ENCODE results near the gene ZNF565. TPM values are rescaled to one million over a fixed set of nuclear protein-coding genes. Genes with fewer than 3 reads are reported as not detected.
A peak's percentile ranks its signal among the peaks of the same experiment; 100 is the strongest.

ZNF565 gene
- 1 to 10 TPM; 1.3 to 1.6 TPM for total RNA-seq

DNA sequence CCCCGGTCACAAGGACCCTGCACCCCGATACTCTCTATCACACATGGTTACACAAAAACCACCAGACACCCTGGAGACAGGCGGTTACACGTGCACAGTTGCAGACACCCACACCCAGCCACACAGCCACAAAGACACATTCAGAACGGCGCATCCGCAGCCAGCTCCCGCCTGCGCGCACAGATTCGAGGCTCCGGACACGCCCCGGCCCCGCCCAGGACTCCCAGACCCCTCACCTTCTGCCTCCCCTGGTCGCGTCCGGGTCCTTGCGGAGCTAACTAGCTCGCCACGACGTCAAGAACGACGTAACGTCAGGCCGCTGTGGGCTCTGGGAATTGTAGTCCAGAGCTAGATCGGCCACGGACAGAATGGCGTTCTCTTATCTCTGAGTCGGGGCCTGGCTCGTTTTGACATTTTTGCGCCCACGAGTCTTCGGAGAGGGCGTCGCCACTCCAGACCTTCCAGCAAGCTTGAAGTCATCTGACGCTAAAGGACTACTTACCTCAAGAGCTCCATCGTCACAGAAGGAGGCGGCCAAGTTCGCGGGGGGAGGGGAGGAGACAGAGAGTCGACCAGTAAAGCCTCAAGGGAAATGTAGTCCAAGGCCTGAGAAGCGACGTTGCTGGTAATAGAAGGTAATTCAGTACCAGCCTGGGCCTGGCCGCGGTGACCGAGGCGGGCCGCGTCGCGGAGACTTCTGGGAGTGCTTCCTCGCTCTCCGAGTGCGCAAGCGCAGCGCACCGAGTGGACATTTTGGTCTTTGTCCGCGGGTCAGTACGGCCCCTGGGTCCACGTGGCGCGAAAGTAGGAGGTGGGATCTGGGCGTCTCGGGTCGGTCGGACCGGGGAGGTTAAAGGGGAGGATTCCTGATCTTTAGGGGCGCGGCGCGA lies at the start of gene ZNF565, which contains the start of gene ZNF146:
Gene ZNF565 (minus strand): TSS at position 280 of the 890 bp plus-strand sequence. CDS start 12,680 bp downstream, outside the sequence.
Gene ZNF146 (plus strand): TSS at position 721 of the 890 bp plus-strand sequence. CDS start 21,335 bp downstream, outside the sequence.
- ATAC-seq (peak; percentile 89), DNase-seq (peak; percentile 99)
- no peaks in the 10 kb centered on the region for H3K27me3 Mint-ChIP-seq
- peaks cover 24% of the 10 kb centered on the region for H3K4me1 Mint-ChIP-seq (ENCODE audit: low read depth)
- H3K9me3 Mint-ChIP-seq = no peaks in the 10 kb centered on the region
- peaks cover 20% of the 10 kb centered on the region for H3K36me3 Mint-ChIP-seq (ENCODE audit: low read depth)
- no peak within 1 kb of the TSS for H3K27ac Mint-ChIP-seq
- intact Hi-C loops (cut with micrococcal nuclease) = no loop called here
- TF ChIP-seq, protein P1, sequence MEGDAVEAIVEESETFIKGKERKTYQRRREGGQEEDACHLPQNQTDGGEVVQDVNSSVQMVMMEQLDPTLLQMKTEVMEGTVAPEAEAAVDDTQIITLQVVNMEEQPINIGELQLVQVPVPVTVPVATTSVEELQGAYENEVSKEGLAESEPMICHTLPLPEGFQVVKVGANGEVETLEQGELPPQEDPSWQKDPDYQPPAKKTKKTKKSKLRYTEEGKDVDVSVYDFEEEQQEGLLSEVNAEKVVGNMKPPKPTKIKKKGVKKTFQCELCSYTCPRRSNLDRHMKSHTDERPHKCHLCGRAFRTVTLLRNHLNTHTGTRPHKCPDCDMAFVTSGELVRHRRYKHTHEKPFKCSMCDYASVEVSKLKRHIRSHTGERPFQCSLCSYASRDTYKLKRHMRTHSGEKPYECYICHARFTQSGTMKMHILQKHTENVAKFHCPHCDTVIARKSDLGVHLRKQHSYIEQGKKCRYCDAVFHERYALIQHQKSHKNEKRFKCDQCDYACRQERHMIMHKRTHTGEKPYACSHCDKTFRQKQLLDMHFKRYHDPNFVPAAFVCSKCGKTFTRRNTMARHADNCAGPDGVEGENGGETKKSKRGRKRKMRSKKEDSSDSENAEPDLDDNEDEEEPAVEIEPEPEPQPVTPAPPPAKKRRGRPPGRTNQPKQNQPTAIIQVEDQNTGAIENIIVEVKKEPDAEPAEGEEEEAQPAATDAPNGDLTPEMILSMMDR (IDR thresholded peaks at IDR 0.05) = no peak
- H3K4me3 Mint-ChIP-seq = no peak within 1 kb of the TSS
- POLR2A ChIA-PET = interaction anchor here (0.6 to 1.5 kb wide), 12 partner anchors 19 to 1478 kb away, joined by 3 to 5 read pairs (median 4); partner anchors contain the start of genes POLR2I, ZNF382 and ZNF566
- CTCF ChIA-PET = interaction anchor here (0.6 to 1.9 kb wide), 5 partner anchors 16 to 989 kb away, joined by 3 to 12 read pairs (median 3); partner anchors contain the start of gene ZNF345

DNA sequence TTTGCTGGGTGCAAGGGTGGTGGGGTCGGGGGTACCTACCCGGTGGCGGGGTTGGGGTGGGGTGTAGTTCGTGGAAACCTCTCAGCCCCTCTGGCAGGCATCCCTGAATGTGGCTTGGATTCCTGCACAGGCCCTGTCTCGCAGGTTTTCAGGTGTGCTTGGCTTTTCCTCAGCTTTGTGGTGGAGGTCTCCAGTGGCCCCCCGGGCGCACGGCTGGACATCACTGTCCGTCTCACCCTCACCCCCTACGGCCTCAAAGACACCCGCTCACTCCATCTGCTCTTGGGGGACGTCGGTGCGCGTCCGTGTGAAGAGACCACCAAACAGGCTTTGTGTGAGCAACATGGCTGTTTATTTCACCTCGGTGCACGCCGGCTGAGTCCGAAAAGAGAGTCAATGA lies 44.7 kb upstream of the ZNF565 start:
- Mint-ChIP-seq H3K27me3 (no peaks in the 10 kb centered on the region), H3K9me3 (peaks cover 24% of the 10 kb centered on the region), H3K4me1 (ENCODE audit: low read depth) (no peaks in the 10 kb centered on the region), H3K36me3 (ENCODE audit: low read depth) (peaks cover 12% of the 10 kb centered on the region), H3K4me3 (no peak overlapping the region), H3K27ac (no peak overlapping the region)
- intact Hi-C loops (cut with micrococcal nuclease) = no loop called here
- ATAC-seq (no peak), DNase-seq (no peak)
- POLR2A ChIA-PET = no interaction called here
- TF ChIP-seq, protein P1 (IDR thresholded peaks at IDR 0.05) = no peak
- CTCF ChIA-PET = no interaction called here

DNA sequence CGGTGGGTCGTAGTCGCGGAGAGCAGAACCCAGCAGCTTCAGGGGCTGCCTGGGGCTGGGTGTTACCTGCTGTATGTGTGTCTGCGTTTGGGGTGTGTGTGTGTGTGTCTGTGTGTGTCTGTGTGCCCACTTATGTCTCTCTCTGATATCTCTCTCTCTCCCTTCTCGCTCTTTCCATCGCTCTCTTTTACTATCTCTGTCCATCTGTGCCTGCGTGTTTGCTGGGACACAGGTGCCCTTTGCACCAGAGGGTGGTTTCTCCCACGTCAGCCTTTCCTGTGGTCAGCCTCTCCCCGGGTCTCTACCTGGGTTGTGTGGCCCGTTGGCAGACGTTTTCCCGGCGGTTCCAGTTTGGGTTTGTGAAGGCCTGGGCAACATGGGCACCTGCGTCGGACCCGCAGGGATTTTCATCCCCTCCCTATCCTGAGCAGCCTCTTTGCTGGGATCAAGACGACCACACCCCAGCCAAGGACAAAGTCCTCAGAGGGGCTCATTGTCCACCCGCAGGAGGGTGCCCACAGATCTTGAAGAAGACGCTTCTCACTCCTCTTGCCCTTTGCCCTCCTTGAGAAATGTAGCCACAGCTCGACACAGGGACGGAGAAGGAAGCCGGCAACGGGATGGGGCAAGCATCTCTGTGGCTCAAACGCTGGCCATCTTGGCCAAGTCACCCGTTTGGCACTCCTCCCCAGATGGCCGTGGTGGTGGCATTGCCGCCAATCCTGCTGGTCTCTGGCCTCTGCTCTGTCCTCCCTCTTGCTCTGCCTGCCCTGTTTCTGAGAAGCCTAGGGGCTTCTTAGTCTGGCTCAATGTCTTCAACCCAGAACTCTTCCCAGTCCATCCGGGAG lies 43.8 kb upstream of the ZNF565 start:
- DNase-seq (no peak), ATAC-seq (no peak)
- no peak overlapping the region for H3K4me3 Mint-ChIP-seq
- ChIA-PET POLR2A (no interaction called here), CTCF (no interaction called here)
- TF ChIP-seq, protein P1 (IDR thresholded peaks at IDR 0.05) = no peak
- H3K27ac Mint-ChIP-seq = no peak overlapping the region
- H3K27me3 Mint-ChIP-seq = no peaks in the 10 kb centered on the region
- H3K36me3 Mint-ChIP-seq (ENCODE audit: low read depth) = peaks cover 12% of the 10 kb centered on the region
- no peaks in the 10 kb centered on the region for H3K4me1 Mint-ChIP-seq (ENCODE audit: low read depth)
- peaks cover 20% of the 10 kb centered on the region for H3K9me3 Mint-ChIP-seq
- intact Hi-C loops (cut with micrococcal nuclease) = no loop called here

DNA sequence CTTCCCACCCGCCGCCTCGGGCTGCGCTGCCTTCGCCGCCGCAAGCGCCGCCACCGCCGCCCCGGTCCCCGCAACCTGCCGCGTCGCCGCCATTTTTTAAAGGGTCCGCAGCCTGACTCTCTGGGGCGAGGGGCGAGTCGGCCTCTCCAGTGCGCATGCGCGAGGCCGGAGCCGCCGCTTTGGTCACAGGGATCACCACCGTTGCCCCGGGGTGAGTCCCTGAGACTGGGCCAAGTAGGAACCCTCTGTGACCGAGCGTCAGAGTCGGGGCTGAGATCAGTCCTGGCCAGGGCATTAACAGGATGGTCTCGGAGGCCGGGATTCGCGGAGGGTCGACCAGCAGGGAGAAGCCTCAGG lies 43.0 kb upstream of the ZNF565 start:
- TF ChIP-seq, protein P1 (IDR thresholded peaks at IDR 0.05) = no peak
- H3K36me3 Mint-ChIP-seq (ENCODE audit: low read depth) = peaks cover 12% of the 10 kb centered on the region
- H3K27me3 Mint-ChIP-seq = no peaks in the 10 kb centered on the region
- ATAC-seq = no peak
- ChIA-PET POLR2A (no interaction called here), CTCF (no interaction called here)
- H3K4me3 Mint-ChIP-seq = no peak overlapping the region
- H3K9me3 Mint-ChIP-seq = peaks cover 18% of the 10 kb centered on the region
- H3K4me1 Mint-ChIP-seq (ENCODE audit: low read depth) = no peaks in the 10 kb centered on the region
- no peak for DNase-seq
- intact Hi-C loops (cut with micrococcal nuclease) = no loop called here
- H3K27ac Mint-ChIP-seq = no peak overlapping the region
